HG03469 (cell line): ENCODE measurements around the gene FAM83C.

ENCODE experiments used
- ATAC-seq: cut with Tn5 transposase; IDR thresholded peaks from one replicate; pipeline ENCODE4 v1.9.1; 2021; ENCODE audit warnings: mild to moderate bottlenecking, moderate library complexity, moderate number of reproducible peaks; ENCODE audit not compliant: unreplicated experiment

FAM83C gene

DNA sequence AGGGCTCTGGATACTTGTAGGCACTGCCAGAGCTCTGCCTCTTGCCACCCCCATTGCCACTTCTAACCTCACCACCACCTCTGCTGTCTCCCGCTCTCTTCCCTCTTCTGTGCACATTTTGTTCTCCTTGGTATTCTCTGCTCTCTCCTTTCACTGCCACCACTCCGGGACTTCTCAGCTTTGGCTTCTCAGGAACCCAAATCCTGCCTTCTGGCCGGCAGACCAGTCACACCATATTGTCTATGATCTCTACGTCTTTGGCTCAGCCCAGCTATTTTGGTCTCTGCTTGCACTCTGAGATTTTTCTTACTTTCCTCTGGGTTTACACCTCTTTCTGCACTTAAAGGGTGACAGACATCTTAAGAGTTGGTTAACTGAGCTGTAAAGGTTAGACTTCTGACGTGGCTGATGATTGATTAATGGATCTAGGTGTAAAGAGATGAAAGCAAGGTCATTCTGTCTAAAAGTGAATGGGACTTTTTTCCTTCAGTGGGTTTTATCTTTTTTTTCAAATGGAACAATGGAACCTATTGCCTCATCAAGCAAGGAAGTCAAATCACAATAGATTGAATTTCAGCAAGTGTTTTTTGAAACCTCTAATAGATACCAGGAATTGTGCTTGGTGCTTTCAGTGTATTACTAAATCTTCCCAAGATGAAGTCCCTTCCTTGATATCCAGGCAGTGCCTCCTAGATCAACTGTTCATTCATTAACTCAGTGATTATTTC, 52.0 kb downstream of the FAM83C start:
- no peak for ATAC-seq

- no peak for ATAC-seq
These were observed 53.5 kb downstream of the FAM83C start for GRCh38 chr20:35238735-35239134.

DNA sequence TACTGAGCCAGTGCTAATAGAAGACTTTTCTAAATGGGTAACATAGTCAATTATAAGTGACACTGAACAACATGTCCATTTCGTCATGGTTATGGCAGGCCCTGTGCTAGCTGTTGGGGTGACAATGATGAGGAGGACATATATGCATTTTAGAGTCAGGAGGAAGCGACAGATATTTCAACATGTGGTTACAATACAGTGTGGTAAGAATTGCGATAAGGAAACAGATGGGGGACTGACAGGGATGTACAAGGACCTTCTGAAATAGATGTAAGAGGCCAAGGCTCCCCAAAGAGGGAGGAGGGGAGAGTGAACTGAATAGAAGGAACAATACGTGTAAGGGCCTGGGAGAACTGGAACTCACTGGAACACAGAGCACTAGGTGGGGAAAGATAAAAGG, 54.1 kb downstream of the FAM83C start:
- no peak for ATAC-seq

DNA sequence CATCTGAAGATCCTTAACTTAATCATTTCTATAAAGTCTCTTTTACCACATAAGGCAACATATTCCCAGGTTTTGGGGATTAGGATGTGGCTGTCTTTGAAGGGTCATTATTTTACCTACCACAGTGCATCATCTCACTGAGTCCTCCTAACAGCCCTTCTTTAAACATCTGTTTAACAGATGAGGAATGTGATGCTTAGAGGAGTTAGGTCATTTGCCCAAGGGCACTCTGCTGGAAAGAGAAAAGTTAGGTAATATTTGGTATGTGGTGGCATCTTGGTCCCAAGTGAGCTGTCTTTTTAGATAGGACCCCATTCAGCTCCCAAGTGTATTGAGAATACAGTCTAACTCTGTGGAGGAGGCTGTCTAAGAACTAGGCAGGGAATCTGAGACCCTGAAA, 54.7 kb downstream of the FAM83C start:
- ATAC-seq: no peak

DNA sequence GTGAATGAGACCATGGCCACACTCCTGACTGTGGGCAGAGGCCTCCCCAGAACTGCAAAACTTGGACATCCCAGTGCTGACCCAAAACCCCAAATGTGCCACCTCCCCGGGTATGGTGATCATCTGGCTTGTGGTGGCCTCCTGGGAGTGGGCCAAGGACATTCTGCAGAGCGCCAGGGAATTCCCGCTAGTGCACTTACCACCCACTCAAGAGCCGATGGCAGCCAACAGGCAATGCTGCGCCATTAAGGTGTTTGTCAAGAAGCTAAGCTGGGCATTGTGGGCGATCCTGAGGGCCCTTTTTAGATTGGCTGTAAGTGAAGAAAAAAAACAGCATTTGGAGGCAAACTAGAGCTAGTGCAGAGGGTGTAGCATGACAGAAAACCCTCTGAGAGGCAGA, 56.3 kb downstream of the FAM83C start:
- ATAC-seq: no peak
